Measurements from ENCODE around the gene B9D2.

- no peak for TF ChIP-seq POLR2A (IDR thresholded peaks at IDR 0.05)
- TF ChIP-seq CTCF (IDR thresholded peaks at IDR 0.05), result no peak
- no peak for TF ChIP-seq POLR2AphosphoS5 (IDR thresholded peaks at IDR 0.05)
- no peak for TF ChIP-seq EP300 (IDR thresholded peaks at IDR 0.05)
Observed at GRCh38 chr19:41386442-41386841, 22.5 kb upstream of the B9D2 start.
